Measurements from ENCODE around the gene GHSR.
A peak's percentile ranks its signal among the peaks of the same experiment; 100 is the strongest.

GHSR gene

GRCh38 chr3:172447611-172448579 is at the start of gene GHSR:
Gene GHSR, minus strand, starts transcription at chr3:172448456. Its CDS starts 43 bp downstream, at chr3:172448413.
- DNase-seq, result peak in 3 of 10 donors; percentile 63 to 79 (median 72)
- intact Hi-C loops (cut with DNase I), result no loop called here

GRCh38 chr3:172490198-172490669 is 42.0 kb upstream of the GHSR start:
- intact Hi-C loops (cut with DNase I), result loop anchor here (1.0 to 5.0 kb wide), 2 partner anchors 107 to 177 kb away; no protein-coding TSS in a partner anchor
- DNase-seq, result peak in 6 of 10 donors; percentile 41 to 92 (median 61)

GRCh38 chr3:172478116-172478515 is 29.9 kb upstream of the GHSR start:
- DNase-seq, result no peak
- intact Hi-C loops (cut with DNase I), result loop anchor here (5.0 kb wide), 1 partner anchor 146 kb away; no protein-coding TSS in a partner anchor

GRCh38 chr3:172476347-172476746 is 28.1 kb upstream of the GHSR start:
- intact Hi-C loops (cut with DNase I), result loop anchor here (5.0 kb wide), 1 partner anchor 144 kb away; no protein-coding TSS in a partner anchor
- DNase-seq, result no peak

GRCh38 chr3:172475703-172476102 is 27.4 kb upstream of the GHSR start:
- intact Hi-C loops (cut with DNase I), result loop anchor here (5.0 kb wide), 1 partner anchor 143 kb away; no protein-coding TSS in a partner anchor
- DNase-seq, result no peak

GRCh38 chr3:172471903-172472302 is 23.6 kb upstream of the GHSR start:
- intact Hi-C loops (cut with DNase I), result no loop called here
- no peak for DNase-seq

- intact Hi-C loops (cut with DNase I), result no loop called here
These were observed 22.3 kb upstream of the GHSR start for GRCh38 chr3:172470588-172470987.

GRCh38 chr3:172467170-172467824 is 19.0 kb upstream of the GHSR start:
- DNase-seq, result no peak
- intact Hi-C loops (cut with DNase I), result no loop called here

More at GRCh38 chr3:172470588-172470987, 22.3 kb upstream of the GHSR start:
- no peak for DNase-seq

DNA sequence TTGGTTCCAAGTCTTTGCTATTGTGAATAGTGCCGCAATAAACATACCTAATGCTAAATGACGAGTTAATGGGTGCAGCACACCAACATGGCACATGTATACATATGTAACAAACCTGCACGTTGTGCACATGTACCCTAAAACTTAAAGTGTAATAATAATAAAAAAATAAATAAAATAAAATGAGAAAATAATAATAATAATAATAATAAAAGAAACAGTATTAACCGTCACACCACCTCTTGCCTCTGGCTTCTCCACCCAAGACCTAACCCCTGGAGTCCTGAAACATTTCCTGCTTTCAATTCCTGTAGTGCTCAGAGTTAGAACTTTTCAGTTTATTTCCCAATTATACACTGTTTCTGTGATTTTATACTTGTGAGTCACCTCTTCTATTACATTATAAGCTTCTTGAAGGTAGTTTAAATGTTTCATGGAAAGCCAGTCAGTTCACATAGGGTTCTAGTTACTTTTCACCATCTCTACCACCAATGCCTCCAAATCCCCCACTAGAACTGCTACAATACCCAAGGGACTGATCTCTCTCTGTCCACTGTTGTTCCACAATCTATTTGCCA is 18.4 kb upstream of the GHSR start:
- no peak for DNase-seq
- intact Hi-C loops (cut with DNase I), result no loop called here

GRCh38 chr3:172465281-172465680 is 17.0 kb upstream of the GHSR start:
- intact Hi-C loops (cut with DNase I), result no loop called here

DNA sequence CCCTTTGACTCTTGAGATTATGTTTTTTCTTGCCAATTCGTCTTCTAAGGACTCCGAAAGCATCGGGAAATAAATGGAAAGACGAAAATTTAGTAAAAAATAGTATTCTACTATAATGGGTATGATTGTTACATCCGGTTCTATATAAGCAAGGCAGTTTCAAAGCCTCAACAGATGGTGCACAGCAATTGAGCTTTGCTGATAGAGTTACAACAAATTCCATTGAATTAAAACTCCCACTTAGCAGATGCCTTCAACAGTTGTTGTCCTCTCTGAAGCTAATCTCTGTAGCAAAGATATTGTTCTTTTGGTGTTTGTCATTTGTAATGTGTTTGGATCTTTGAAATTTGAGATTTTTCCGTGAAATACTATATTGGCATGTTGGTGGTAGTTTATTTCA is 16.1 kb upstream of the GHSR start:
- no peak for DNase-seq
- intact Hi-C loops (cut with DNase I), result no loop called here

More at GRCh38 chr3:172465281-172465680, 17.0 kb upstream of the GHSR start:
- no peak for DNase-seq

- intact Hi-C loops (cut with DNase I), result no loop called here
- no peak for DNase-seq
These were observed 13.4 kb upstream of the GHSR start for GRCh38 chr3:172461530-172462138.

DNA sequence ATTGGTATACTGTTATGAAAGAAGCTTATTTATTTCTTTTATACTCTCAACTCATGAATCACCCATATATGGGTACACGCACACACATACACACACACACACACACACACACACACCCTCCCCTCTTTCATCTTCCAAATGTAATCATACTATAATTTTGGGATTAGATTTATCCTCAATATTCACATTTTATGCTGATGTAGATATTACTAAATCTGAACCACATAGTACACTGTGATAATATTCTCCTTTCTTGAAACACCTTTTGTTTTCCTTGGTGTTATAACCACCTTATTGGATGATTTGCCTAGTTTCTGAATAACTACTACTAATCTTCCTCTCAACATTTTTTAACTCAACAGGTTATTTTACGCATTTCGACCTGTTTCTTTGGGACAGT is 8.1 kb upstream of the GHSR start:
- intact Hi-C loops (cut with DNase I), result no loop called here
- DNase-seq, result no peak

DNA sequence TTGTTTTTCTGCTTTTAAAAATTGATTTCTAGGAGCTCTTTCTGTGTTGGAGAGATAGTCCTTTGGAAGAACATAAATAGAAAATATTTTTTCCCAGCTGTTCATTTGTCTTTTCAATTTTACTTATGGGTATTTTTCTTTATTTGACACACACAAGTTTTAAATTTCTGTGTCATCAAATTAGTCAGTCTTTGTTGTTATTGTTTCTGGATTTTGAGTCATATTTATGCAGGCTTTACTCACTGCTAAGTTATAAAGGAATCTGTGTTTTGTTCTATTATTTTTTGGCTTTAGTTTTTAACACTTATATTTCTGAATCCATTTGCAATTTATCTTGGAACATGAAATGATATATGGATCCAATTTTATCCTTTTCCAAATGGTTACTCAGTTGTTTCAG is 5.9 kb upstream of the GHSR start:
- no peak for DNase-seq
- intact Hi-C loops (cut with DNase I), result no loop called here

DNA sequence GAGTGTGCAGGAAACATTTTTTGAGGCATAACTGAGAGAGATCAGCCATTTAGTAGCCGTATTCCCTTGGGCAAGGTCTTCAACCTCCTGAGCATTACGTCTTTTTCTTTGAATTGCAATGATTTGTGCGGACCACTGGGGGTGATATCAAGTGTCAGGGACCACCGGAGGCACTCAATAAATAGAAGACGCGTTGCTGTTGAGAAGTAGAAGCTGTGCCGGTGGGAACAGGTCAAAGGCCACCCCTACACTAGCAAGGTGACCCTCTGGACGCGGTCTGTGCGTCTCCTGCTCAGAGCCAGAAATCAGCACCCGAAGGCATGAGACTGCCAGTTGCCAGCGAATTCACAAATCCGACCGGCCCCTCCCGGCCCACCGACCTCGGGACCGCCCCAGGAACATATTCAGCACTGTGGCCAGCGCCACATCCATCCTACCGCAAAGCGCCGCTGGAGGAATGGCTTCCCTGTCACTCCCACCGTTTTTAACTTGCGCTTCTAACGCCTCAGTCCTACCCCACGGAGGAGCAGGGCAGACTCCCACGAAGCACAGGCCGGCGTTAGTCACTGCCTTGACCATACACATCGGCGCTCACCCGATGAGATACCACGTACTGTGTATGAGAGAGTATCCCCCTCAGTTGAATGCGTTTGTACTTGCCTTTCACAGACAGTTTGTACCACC is 1.4 kb upstream of the GHSR start:
- intact Hi-C loops (cut with DNase I), result no loop called here
- peak in 2 of 10 donors; percentile 10 for DNase-seq

GRCh38 chr3:172448661-172449465 is 607 bp upstream of the GHSR start:
- intact Hi-C loops (cut with DNase I), result no loop called here
- peak in 1 of 10 donors; percentile 70 for DNase-seq

GRCh38 chr3:172446198-172446597 is 2.1 kb downstream of the GHSR start:
- DNase-seq, result no peak
- intact Hi-C loops (cut with DNase I), result no loop called here

GRCh38 chr3:172444821-172445220 is 3.4 kb downstream of the GHSR start:
- DNase-seq, result no peak
- intact Hi-C loops (cut with DNase I), result no loop called here

DNA sequence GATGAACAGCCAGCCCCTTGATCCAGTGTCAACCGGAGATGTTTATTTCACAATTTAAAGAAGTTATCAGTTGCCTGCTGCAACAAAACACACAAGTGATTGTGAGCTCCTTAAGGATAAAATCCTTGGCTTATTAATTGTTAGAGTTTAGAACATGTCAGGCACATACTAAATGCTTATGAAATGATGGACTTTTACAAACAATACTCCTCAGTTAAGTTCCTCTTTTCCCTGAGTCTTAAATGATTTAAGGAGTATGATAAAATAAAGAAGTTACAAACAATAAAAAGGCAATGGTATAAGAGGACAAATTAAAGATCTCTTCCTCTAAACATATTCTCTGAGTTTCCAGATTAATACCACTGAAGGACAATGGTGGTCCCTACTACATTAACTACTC is 5.7 kb downstream of the GHSR start:
- no peak for DNase-seq

More for the DNA sequence above, 5.7 kb downstream of the GHSR start:
- intact Hi-C loops (cut with DNase I), result no loop called here
